Endothelial cell of umbilical vein (primary cell): ENCODE data around the gene OTULINL. TPM values are rescaled to one million over a fixed set of nuclear protein-coding genes. Genes with fewer than 3 reads are reported as not detected.

Experiments used
- BruUV-seq: library from RNA; stranded (reverse); fragments of 400-500 nt; replicated peaks from 2 replicates; lab custom pipeline; 2021; lab: Mats Ljungman, UMichigan
- CTCF ChIA-PET: fragments of 300-600, 350-600 bp; sonication (Branson Sonifier 250); formaldehyde crosslinking; loops from one replicate; lab custom pipeline; 2021; ENCODE audit warnings: antibody characterized with exemption, inconsistent platforms; lab: Charles Lee
- POLR2A ChIA-PET: fragments of 300-600, 350-600 bp; sonication (Branson Sonifier 250); formaldehyde crosslinking; loops from one replicate; lab custom pipeline; 2021; ENCODE audit warnings: antibody characterized with exemption, inconsistent platforms; lab: Charles Lee
- DNase-seq: peaks from one replicate; pipeline ENCODE4 v3.0.0-alpha.2; 2011; ENCODE audit warnings: low read depth, low spot score
- FAIRE-seq: peaks from 2 replicates; lab custom pipeline; 2011; peaks lifted over from hg19 to GRCh38; lab: Jason Lieb, UNC
- H2AFZ ChIP-seq: 2 replicates; pipeline ENCODE4 v1.6.0; 2012; ENCODE audit warnings: low read depth, low read length, control low read depth, inconsistent platforms
- H3K27ac ChIP-seq: 2 replicates; pipeline ENCODE4 v1.5.1; 2011; ENCODE audit warnings: low read depth, mild to moderate bottlenecking, control low read depth, low read length, moderate library complexity; ENCODE audit not compliant: insufficient read depth
- H3K27me3 ChIP-seq, 2 experiments: 2 replicates each; pipeline versions ENCODE4 v1.6.0 to v1.6.1; 2011; ENCODE audit warnings: low read length in 2 of 2, mixed read lengths in 1 of 2; ENCODE audit not compliant: control insufficient read depth in 2 of 2, insufficient read depth in 2 of 2
- H3K36me3 ChIP-seq, 2 experiments: 2 replicates in 1 of 2; 3 replicates in 1 of 2; pipeline ENCODE4 v1.5.1; 2011; ENCODE audit warnings: low read length in 2 of 2, mild to moderate bottlenecking in 1 of 2, moderate library complexity in 1 of 2; ENCODE audit not compliant: control insufficient read depth in 2 of 2, insufficient read depth in 2 of 2; ENCODE audit errors: extremely low read depth in 1 of 2
- H3K4me1 ChIP-seq: 3 replicates; pipeline ENCODE4 v1.5.1; 2011; ENCODE audit warnings: mild to moderate bottlenecking, low read length; ENCODE audit not compliant: control insufficient read depth, insufficient read depth; ENCODE audit errors: extremely low read depth
- H3K4me2 ChIP-seq: 2 replicates; pipeline ENCODE4 v1.6.1; 2011; ENCODE audit warnings: low read length, control low read depth, mixed read lengths; ENCODE audit not compliant: insufficient read depth
- H3K4me3 ChIP-seq, 3 experiments: fragments of 200-600 bp in 1 of 3; sonication (generic), shearing (Covaris generic) in 1 of 3; replicated peaks in 1 of 3; 2 replicates each; pipeline ENCODE4 v1.5.1; 2011 to 2016; ENCODE audit warnings: control low read depth in 3 of 3, low read length in 3 of 3, mild to moderate bottlenecking in 2 of 3, inconsistent platforms in 1 of 3, low read depth in 1 of 3, moderate library complexity in 1 of 3; ENCODE audit not compliant: insufficient read depth in 1 of 3
- H3K79me2 ChIP-seq: 2 replicates; pipeline ENCODE4 v1.6.0; 2012; ENCODE audit warnings: low read length, inconsistent platforms; ENCODE audit not compliant: control insufficient read depth, insufficient read depth
- H3K9ac ChIP-seq: replicated peaks from 2 replicates; pipeline ENCODE3; 2011; ENCODE audit warnings: low read length, control low read depth; ENCODE audit not compliant: insufficient read depth; ENCODE audit errors: extremely low read depth
- H3K9me1 ChIP-seq: replicated peaks from 3 replicates; pipeline ENCODE4 v1.6.0; 2011; ENCODE audit warnings: mild to moderate bottlenecking, low read length; ENCODE audit not compliant: control insufficient read depth, insufficient read depth; ENCODE audit errors: extremely low read depth
- H3K9me3 ChIP-seq: replicated peaks from 2 replicates; pipeline ENCODE4 v1.5.1; 2012; ENCODE audit warnings: low read length, inconsistent platforms; ENCODE audit not compliant: control insufficient read depth, insufficient read depth
- H4K20me1 ChIP-seq: replicated peaks from 2 replicates; pipeline ENCODE3; 2011; ENCODE audit warnings: mild to moderate bottlenecking, low read length; ENCODE audit not compliant: control insufficient read depth, insufficient read depth; ENCODE audit errors: extremely low read depth
- CTCF ChIP-seq, 2 donors: IDR thresholded peaks; 1 replicate in 1 of 2; 2 replicates in 1 of 2; pipeline ENCODE4 v1.5.1; 2011; ENCODE audit warnings: low read length in 2 of 2, mild to moderate bottlenecking in 2 of 2, moderate library complexity in 2 of 2, control low read depth in 1 of 2, inconsistent platforms in 1 of 2, low read depth in 1 of 2; ENCODE audit not compliant: insufficient read depth in 1 of 2; ENCODE audit errors: extremely low read depth in 1 of 2
- EZH2 ChIP-seq: IDR thresholded peaks from 2 replicates; pipeline ENCODE4 v1.6.1; 2012; ENCODE audit warnings: borderline replicate concordance, low read depth, mild to moderate bottlenecking, moderate library complexity, low read length, inconsistent platforms; ENCODE audit not compliant: severe bottlenecking
- FOS ChIP-seq: IDR thresholded peaks from 2 replicates; pipeline ENCODE4 v1.6.1; 2011; ENCODE audit warnings: mild to moderate bottlenecking, low read length, moderate library complexity, borderline replicate concordance; ENCODE audit not compliant: insufficient read depth
- GATA2 ChIP-seq: IDR thresholded peaks from 2 replicates; pipeline ENCODE4 v1.7.0; 2011; ENCODE audit warnings: low read depth, mild to moderate bottlenecking, moderate library complexity, mixed read lengths, low read length; ENCODE audit not compliant: insufficient read length, insufficient read depth
- JUN ChIP-seq: IDR thresholded peaks from 2 replicates; pipeline ENCODE4 v1.6.1; 2011; ENCODE audit warnings: borderline replicate concordance, low read depth; ENCODE audit not compliant: insufficient read length, insufficient read depth
- MAX ChIP-seq: IDR thresholded peaks from 2 replicates; pipeline ENCODE4 v1.6.1; 2011; ENCODE audit not compliant: insufficient read depth, insufficient read length
- MYC ChIP-seq: IDR thresholded peaks from one replicate; pipeline ENCODE4 v1.6.1; 2011; ENCODE audit warnings: mild to moderate bottlenecking, low read depth, low read length
- POLR2A ChIP-seq: IDR thresholded peaks from 2 replicates; pipeline ENCODE4 v1.6.1; 2012; ENCODE audit warnings: low read depth, mild to moderate bottlenecking, control low read depth, low read length
- POLR2AphosphoS5 ChIP-seq: IDR thresholded peaks from 2 replicates; pipeline ENCODE4 v1.6.1; 2012; ENCODE audit warnings: low read depth, mild to moderate bottlenecking, control low read depth, low read length, moderate library complexity; ENCODE audit not compliant: insufficient read depth
- dilution Hi-C: fragments of 300-500 bp; cut with MboI; formaldehyde crosslinking; loops from one replicate; pipeline ENCODE4 v1.15.0; 2019; ENCODE audit warnings: low sequenced_read_pairs; ENCODE audit not compliant: extremely low pct_ligation_motif_present
- intact Hi-C: fragments of 100-400 bp; cut with micrococcal nuclease; formaldehyde crosslinking; loops from one replicate; pipeline ENCODE4 v1.10.0; 2022
- polyA plus RNA-seq, 4 experiments: library from polyadenylated mRNA; depleted of rRNA in 3 of 4; stranded (reverse) in 3 of 4; unstranded in 1 of 4; fragments of >200 nt; gene quantifications; 2 replicates each; pipeline versions ENCODE4 v1.2.1 to v1.2.3, GENCODE V29; 2011 to 2012; ENCODE audit warnings: missing spikeins in 1 of 4
- total RNA-seq: library from RNA; stranded (reverse); gene quantifications from 2 replicates; pipeline ENCODE4 v1.2.3, GENCODE V29; 2021

The OTULINL gene
- total and polyA plus RNA-seq, 2 donors (not counting 3 experiments of a cell fraction or from before 2014, with no cell fraction given): 0.08 to 0.42 TPM

GRCh38 chr5:14582797-14583137 is 1.2 kb downstream of the OTULINL start:
- Histone ChIP-seq H3K4me1 (peaks cover 3% of the 10 kb centered on the region), H3K36me3 (no peaks in the 10 kb centered on the region), H3K9me3 (no peaks in the 10 kb centered on the region), H3K4me3 (no peak overlapping the region), H3K27me3 (peaks cover 33 to 68% of the 10 kb centered on the region in 2 experiments), H3K9me1 (no peaks in the 10 kb centered on the region), H4K20me1 (no peaks in the 10 kb centered on the region), H3K27ac (no peak overlapping the region), H3K9ac (no peak overlapping the region), H3K4me2 (no peak overlapping the region), H3K79me2 (no peaks in the 10 kb centered on the region), H2AFZ (no peak overlapping the region)
- no peak for DNase-seq
- dilution Hi-C loops: no loop called here
- POLR2A ChIA-PET: interaction anchor here (0.7 kb wide), 1 partner anchor 141 kb away, joined by 4 read pairs; no protein-coding TSS in a partner anchor
- BruUV-seq: no TSS peak
- TF ChIP-seq CTCF (IDR thresholded peaks at IDR 0.05; ENCODE audit: extremely low read depth in 1 of 2, insufficient read depth in 1 of 2, low read depth in 1 of 2, low read length in 2 of 2) (no peak), EZH2 (peak; percentile 30)
- CTCF ChIA-PET: interaction anchor here (0.7 to 1.5 kb wide), 3 partner anchors 8 to 148 kb away, joined by 3 to 11 read pairs (median 4); no protein-coding TSS in a partner anchor
- FAIRE-seq: no peak
- intact Hi-C loops: no loop called here

DNA sequence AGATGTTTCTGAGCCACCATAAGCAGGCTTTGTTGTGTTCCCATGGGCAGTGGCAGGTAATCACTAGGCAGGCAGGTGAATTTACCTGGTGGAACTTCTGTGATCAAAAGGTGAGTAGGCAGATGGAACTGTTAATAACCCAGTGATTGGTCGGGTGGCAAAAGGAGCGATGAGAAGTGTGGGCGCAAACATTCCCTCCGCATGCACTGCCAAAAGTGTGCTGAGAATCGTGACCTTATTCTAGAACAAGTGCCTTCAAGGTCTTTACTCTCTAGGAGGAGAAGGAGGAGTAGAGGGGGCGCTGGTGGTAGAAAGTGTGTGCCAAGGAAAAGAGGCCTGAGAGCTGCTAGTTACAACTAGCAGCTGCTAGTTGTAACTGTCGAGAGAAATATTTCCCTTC is 3.3 kb downstream of the OTULINL start:
- FAIRE-seq (no peak), DNase-seq (no peak)
- H3K4me3 ChIP-seq: no peak overlapping the region
- ChIA-PET POLR2A (no interaction called here), CTCF (no interaction called here)
- H2AFZ ChIP-seq: no peak overlapping the region
- H3K27ac ChIP-seq: no peak overlapping the region
- H3K9me3 ChIP-seq: no peaks in the 10 kb centered on the region
- no peaks in the 10 kb centered on the region for H4K20me1 ChIP-seq
- peaks cover 3% of the 10 kb centered on the region for H3K4me1 ChIP-seq
- H3K4me2 ChIP-seq: no peak overlapping the region
- no peaks in the 10 kb centered on the region for H3K9me1 ChIP-seq
- no peaks in the 10 kb centered on the region for H3K79me2 ChIP-seq
- dilution Hi-C loops: no loop called here
- H3K9ac ChIP-seq: no peak overlapping the region
- TF ChIP-seq POLR2AphosphoS5: no peak
- TF ChIP-seq EZH2: no peak
- no peak for TF ChIP-seq FOS
- no peak for TF ChIP-seq POLR2A
- TF ChIP-seq MAX: no peak
- no peak for TF ChIP-seq MYC
- TF ChIP-seq JUN: no peak
- no peak for TF ChIP-seq CTCF (IDR thresholded peaks at IDR 0.05; ENCODE audit: extremely low read depth in 1 of 2, insufficient read depth in 1 of 2, low read depth in 1 of 2, low read length in 2 of 2)
- no peak for TF ChIP-seq GATA2
- intact Hi-C loops: no loop called here
- H3K36me3 ChIP-seq: no peaks in the 10 kb centered on the region
- H3K27me3 ChIP-seq: peaks cover 31 to 66% of the 10 kb centered on the region in 2 experiments
- BruUV-seq: no TSS peak
